GM23338 (cell line): ENCODE measurements around the gene CXCR1. TPM values are rescaled to one million over a fixed set of nuclear protein-coding genes. Genes with fewer than 3 reads are reported as not detected.

Experiments used
- ATAC-seq: fragments of 200-7000 bp; cut with Tn5 transposase; 3 replicates; pipeline ENCODE4 v1.9.1; 2020
- DNase-seq: peaks from one replicate; pipeline ENCODE4 v3.0.0-alpha.2; 2015; ENCODE audit warnings: low spot score
- H2AFZ ChIP-seq: fragments of 200-600 bp; sonication (generic); 2 replicates; pipeline ENCODE4 v1.8.0; 2016; ENCODE audit warnings: antibody characterized with exemption, mild to moderate bottlenecking, moderate library complexity
- H3F3A ChIP-seq: fragments of 200-600 bp; sonication (generic); replicated peaks from 2 replicates; pipeline ENCODE4 v1.8.0; 2017; ENCODE audit warnings: antibody characterized with exemption, mixed run types, low read depth
- H3K27ac ChIP-seq: fragments of 200-600 bp; sonication (generic); 2 replicates; pipeline ENCODE4 v1.6.1; 2016; ENCODE audit warnings: low read depth
- H3K27me3 ChIP-seq: fragments of 200-600 bp; sonication (generic); 2 replicates; pipeline ENCODE4 v1.8.0; 2016; ENCODE audit warnings: mild to moderate bottlenecking, mixed run types, moderate library complexity; ENCODE audit not compliant: insufficient read depth
- H3K36me3 ChIP-seq: fragments of 200-600 bp; sonication (generic); 2 replicates; pipeline ENCODE4 v1.8.0; 2016; ENCODE audit warnings: mild to moderate bottlenecking; ENCODE audit not compliant: insufficient read depth
- H3K4me1 ChIP-seq: fragments of 200-600 bp; sonication (generic); 2 replicates; pipeline ENCODE4 v1.8.0; 2016; ENCODE audit warnings: mild to moderate bottlenecking, moderate library complexity; ENCODE audit not compliant: insufficient read depth
- H3K4me2 ChIP-seq: fragments of 200-600 bp; sonication (generic); 2 replicates; pipeline ENCODE4 v1.7.1; 2017; ENCODE audit warnings: mixed run types
- H3K4me3 ChIP-seq: fragments of 200-600 bp; sonication (generic); 2 replicates; pipeline ENCODE4 v1.6.1; 2016; ENCODE audit warnings: mixed run types
- H3K79me2 ChIP-seq: fragments of 200-600 bp; sonication (generic); replicated peaks from 2 replicates; pipeline ENCODE4 v1.8.0; 2017; ENCODE audit warnings: mild to moderate bottlenecking; ENCODE audit not compliant: insufficient read depth
- H3K9me2 ChIP-seq: fragments of 200-600 bp; sonication (generic); 2 replicates; pipeline ENCODE4 v1.8.0; 2017; ENCODE audit not compliant: insufficient read depth
- H4K20me1 ChIP-seq: fragments of 200-600 bp; sonication (generic); replicated peaks from 2 replicates; pipeline ENCODE4 v1.8.0; 2017; ENCODE audit warnings: mild to moderate bottlenecking; ENCODE audit not compliant: insufficient read depth
- H3K27ac Mint-ChIP-seq: 2 replicates; pipeline ENCODE4 v1.8.0; 2020; ENCODE audit warnings: inconsistent platforms, mild to moderate bottlenecking, moderate library complexity, mixed read lengths
- H3K27me3 Mint-ChIP-seq: 3 replicates; pipeline ENCODE4 v1.8.0; 2022; ENCODE audit warnings: low read depth, mild to moderate bottlenecking, moderate library complexity, mixed read lengths, inconsistent platforms; ENCODE audit not compliant: insufficient read depth, poor library complexity
- H3K36me3 Mint-ChIP-seq: 3 replicates; pipeline ENCODE4 v1.8.0; 2021; ENCODE audit warnings: low read depth, mild to moderate bottlenecking, inconsistent platforms, moderate library complexity, mixed read lengths
- H3K4me1 Mint-ChIP-seq: 3 replicates; pipeline ENCODE4 v1.8.0; 2020; ENCODE audit warnings: mild to moderate bottlenecking, inconsistent platforms, mixed read lengths
- H3K4me3 Mint-ChIP-seq: 3 replicates; pipeline ENCODE4 v1.8.0; 2021; ENCODE audit warnings: moderate library complexity, mild to moderate bottlenecking, inconsistent platforms, mixed read lengths
- H3K9me3 Mint-ChIP-seq: 3 replicates; pipeline ENCODE4 v1.8.0; 2020; ENCODE audit warnings: moderate library complexity, mild to moderate bottlenecking, inconsistent platforms, mixed read lengths
- CREB1 ChIP-seq: fragments of 250-450 bp; sonication (Bioruptor Pico); IDR thresholded peaks from 2 replicates; pipeline ENCODE4 v1.5.0; 2020; ENCODE audit warnings: low read depth, mild to moderate bottlenecking, moderate library complexity
- EZH2 ChIP-seq: fragments of 200-600 bp; sonication (generic); IDR thresholded peaks from one replicate; pipeline ENCODE4 v1.8.0; 2017; ENCODE audit warnings: antibody characterized with exemption, mild to moderate bottlenecking, low read depth; ENCODE audit not compliant: unreplicated experiment
- EZH2phosphoT487 ChIP-seq: fragments of 200-600 bp; sonication (generic); IDR thresholded peaks from one replicate; pipeline ENCODE4 v1.8.1; 2018; ENCODE audit warnings: antibody characterized with exemption; ENCODE audit not compliant: unreplicated experiment
- JUNB ChIP-seq: IDR thresholded peaks from one replicate; pipeline ENCODE4 v1.6.1; 2016; ENCODE audit warnings: antibody characterized with exemption; ENCODE audit not compliant: unreplicated experiment
- NANOG ChIP-seq: IDR thresholded peaks from 2 replicates; pipeline ENCODE4 v1.6.1; 2016; ENCODE audit warnings: antibody characterized with exemption, borderline replicate concordance
- POLR2AphosphoS5 ChIP-seq: IDR thresholded peaks from 2 replicates; pipeline ENCODE4 v1.6.1; 2016; ENCODE audit warnings: antibody characterized with exemption, low read depth
- STAT1 ChIP-seq: IDR thresholded peaks from one replicate; pipeline ENCODE4 v1.6.1; 2016; ENCODE audit warnings: antibody characterized with exemption; ENCODE audit not compliant: unreplicated experiment
- ZNF114 ChIP-seq: fragments of 250-450 bp; sonication (Bioruptor Pico); IDR thresholded peaks from 2 replicates; pipeline ENCODE4 v1.5.0; 2020; ENCODE audit warnings: mild to moderate bottlenecking, moderate library complexity
- ZNF331 ChIP-seq: fragments of 250-450 bp; sonication (Bioruptor Pico); IDR thresholded peaks from 2 replicates; pipeline ENCODE4 v1.5.0; 2020; ENCODE audit warnings: low read depth, mild to moderate bottlenecking, moderate library complexity
- ZNF462 ChIP-seq: fragments of 250-450 bp; sonication (Bioruptor Pico); IDR thresholded peaks from 2 replicates; pipeline ENCODE4 v1.5.0; 2020; ENCODE audit warnings: mild to moderate bottlenecking, moderate library complexity
- polyA plus RNA-seq: library from polyadenylated mRNA; unstranded; fragments of >200 nt; fragmentation: Nextera tagmentation; extraction: Ambion mirVana; gene quantifications from 2 replicates; pipeline ENCODE4 v1.2.1, GENCODE V29; 2016
- total RNA-seq: library from RNA; depleted of rRNA; stranded (reverse); fragments of >200 nt; shearing (Covaris generic); gene quantifications from 2 replicates; pipeline ENCODE4 v1.2.3, GENCODE V29; 2014
- TF ChIP-seq, protein P1 (sequence below): IDR thresholded peaks from 2 replicates; pipeline ENCODE4 v1.6.1; 2016; ENCODE audit warnings: antibody characterized with exemption
- TF ChIP-seq, protein P2 (sequence below), 2 experiments: fragments of 200-600 bp in 1 of 2; sonication (generic) in 1 of 2; conservative IDR thresholded peaks; 2 replicates each; pipeline versions ENCODE4 v1.5.1 to v1.6.1; 2016 to 2017; ENCODE audit warnings: antibody characterized with exemption in 2 of 2, low read depth in 2 of 2, mild to moderate bottlenecking in 2 of 2, moderate library complexity in 1 of 2
- TF ChIP-seq, protein P3 (sequence below): IDR thresholded peaks from one replicate; pipeline ENCODE4 v1.6.1; 2018; ENCODE audit warnings: antibody characterized with exemption; ENCODE audit not compliant: unreplicated experiment

Gene CXCR1
- total and polyA plus RNA-seq, 2 experiments from 2014 or later = not detected

DNA sequence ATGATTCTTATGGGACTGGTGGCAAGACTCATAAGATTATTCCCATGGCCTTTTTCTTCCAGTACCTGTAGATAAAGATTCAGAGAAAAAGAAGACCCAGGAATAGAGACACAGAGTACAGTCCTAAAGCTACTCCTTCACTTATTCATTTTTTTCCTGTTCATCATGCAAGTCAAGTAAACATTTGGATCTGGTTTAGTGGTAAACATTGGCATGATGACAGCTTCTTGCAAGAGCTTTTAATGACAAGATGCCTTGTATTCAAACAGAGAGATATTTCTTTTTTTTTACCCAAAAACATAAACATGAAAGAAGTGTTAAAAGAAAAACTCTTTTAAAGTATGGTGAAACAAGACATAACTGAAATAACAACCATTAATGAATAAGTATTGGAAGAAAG is 20.7 kb downstream of the CXCR1 start:
- H3K27me3 Mint-ChIP-seq = peaks cover 5% of the 10 kb centered on the region

More for the DNA sequence above, 20.7 kb downstream of the CXCR1 start:
- H3K36me3 Mint-ChIP-seq = no peaks in the 10 kb centered on the region
- H3K4me2 ChIP-seq = no peak overlapping the region
- H4K20me1 ChIP-seq = no peaks in the 10 kb centered on the region
- no peaks in the 10 kb centered on the region; the same call in 1 of the 2 replicates for H3K9me2 ChIP-seq
- H3K4me1 Mint-ChIP-seq = no peaks in the 10 kb centered on the region
- H3F3A ChIP-seq = no peaks in the 10 kb centered on the region
- no peak overlapping the region for H3K4me3 ChIP-seq
- no peak for ATAC-seq
- no peaks in the 10 kb centered on the region for H3K4me1 ChIP-seq
- no peaks in the 10 kb centered on the region for H3K36me3 ChIP-seq
- H3K27ac Mint-ChIP-seq = no peak overlapping the region
- no peak overlapping the region for H3K27ac ChIP-seq
- DNase-seq = no peak
- peaks cover 16% of the 10 kb centered on the region; the same call in 2 of the 3 replicates for H3K9me3 Mint-ChIP-seq
- H3K27me3 ChIP-seq = no peaks in the 10 kb centered on the region
- H3K4me3 Mint-ChIP-seq = no peak overlapping the region
- H3K79me2 ChIP-seq = no peaks in the 10 kb centered on the region
- TF ChIP-seq, protein P1, sequence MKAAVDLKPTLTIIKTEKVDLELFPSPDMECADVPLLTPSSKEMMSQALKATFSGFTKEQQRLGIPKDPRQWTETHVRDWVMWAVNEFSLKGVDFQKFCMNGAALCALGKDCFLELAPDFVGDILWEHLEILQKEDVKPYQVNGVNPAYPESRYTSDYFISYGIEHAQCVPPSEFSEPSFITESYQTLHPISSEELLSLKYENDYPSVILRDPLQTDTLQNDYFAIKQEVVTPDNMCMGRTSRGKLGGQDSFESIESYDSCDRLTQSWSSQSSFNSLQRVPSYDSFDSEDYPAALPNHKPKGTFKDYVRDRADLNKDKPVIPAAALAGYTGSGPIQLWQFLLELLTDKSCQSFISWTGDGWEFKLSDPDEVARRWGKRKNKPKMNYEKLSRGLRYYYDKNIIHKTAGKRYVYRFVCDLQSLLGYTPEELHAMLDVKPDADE = no peak
- TF ChIP-seq ZNF114 (no peak), ZNF462 (CRISPR knock-in tag) (no peak), POLR2AphosphoS5 (no peak), EZH2 (no peak), EZH2phosphoT487 (no peak), ZNF331 (CRISPR knock-in tag) (no peak), JUNB (no peak), STAT1 (no peak), CREB1 (CRISPR knock-in tag) (no peak), NANOG (no peak)
- TF ChIP-seq, protein P2, sequence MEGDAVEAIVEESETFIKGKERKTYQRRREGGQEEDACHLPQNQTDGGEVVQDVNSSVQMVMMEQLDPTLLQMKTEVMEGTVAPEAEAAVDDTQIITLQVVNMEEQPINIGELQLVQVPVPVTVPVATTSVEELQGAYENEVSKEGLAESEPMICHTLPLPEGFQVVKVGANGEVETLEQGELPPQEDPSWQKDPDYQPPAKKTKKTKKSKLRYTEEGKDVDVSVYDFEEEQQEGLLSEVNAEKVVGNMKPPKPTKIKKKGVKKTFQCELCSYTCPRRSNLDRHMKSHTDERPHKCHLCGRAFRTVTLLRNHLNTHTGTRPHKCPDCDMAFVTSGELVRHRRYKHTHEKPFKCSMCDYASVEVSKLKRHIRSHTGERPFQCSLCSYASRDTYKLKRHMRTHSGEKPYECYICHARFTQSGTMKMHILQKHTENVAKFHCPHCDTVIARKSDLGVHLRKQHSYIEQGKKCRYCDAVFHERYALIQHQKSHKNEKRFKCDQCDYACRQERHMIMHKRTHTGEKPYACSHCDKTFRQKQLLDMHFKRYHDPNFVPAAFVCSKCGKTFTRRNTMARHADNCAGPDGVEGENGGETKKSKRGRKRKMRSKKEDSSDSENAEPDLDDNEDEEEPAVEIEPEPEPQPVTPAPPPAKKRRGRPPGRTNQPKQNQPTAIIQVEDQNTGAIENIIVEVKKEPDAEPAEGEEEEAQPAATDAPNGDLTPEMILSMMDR (conservative IDR thresholded peaks at IDR 0.05; ENCODE audit: low read depth in 2 of 2) = no peak
- TF ChIP-seq, protein P3, sequence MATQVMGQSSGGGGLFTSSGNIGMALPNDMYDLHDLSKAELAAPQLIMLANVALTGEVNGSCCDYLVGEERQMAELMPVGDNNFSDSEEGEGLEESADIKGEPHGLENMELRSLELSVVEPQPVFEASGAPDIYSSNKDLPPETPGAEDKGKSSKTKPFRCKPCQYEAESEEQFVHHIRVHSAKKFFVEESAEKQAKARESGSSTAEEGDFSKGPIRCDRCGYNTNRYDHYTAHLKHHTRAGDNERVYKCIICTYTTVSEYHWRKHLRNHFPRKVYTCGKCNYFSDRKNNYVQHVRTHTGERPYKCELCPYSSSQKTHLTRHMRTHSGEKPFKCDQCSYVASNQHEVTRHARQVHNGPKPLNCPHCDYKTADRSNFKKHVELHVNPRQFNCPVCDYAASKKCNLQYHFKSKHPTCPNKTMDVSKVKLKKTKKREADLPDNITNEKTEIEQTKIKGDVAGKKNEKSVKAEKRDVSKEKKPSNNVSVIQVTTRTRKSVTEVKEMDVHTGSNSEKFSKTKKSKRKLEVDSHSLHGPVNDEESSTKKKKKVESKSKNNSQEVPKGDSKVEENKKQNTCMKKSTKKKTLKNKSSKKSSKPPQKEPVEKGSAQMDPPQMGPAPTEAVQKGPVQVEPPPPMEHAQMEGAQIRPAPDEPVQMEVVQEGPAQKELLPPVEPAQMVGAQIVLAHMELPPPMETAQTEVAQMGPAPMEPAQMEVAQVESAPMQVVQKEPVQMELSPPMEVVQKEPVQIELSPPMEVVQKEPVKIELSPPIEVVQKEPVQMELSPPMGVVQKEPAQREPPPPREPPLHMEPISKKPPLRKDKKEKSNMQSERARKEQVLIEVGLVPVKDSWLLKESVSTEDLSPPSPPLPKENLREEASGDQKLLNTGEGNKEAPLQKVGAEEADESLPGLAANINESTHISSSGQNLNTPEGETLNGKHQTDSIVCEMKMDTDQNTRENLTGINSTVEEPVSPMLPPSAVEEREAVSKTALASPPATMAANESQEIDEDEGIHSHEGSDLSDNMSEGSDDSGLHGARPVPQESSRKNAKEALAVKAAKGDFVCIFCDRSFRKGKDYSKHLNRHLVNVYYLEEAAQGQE = no peak
- H2AFZ ChIP-seq = no peak overlapping the region
